HepG2 (cell line): Measurements from ENCODE around the gene KLF9.

Experiments
- CEBPB ChIP-seq: IDR thresholded peaks from 2 replicates; pipeline ENCODE4 v1.6.1; 2011; ENCODE audit warnings: low read depth, low read length, improper control_type of control experiment, borderline replicate concordance
- HNF4A ChIP-seq: sonication (generic); formaldehyde crosslinking; IDR thresholded peaks from 2 replicates; pipeline ENCODE4 v1.4.0; 2020; ENCODE audit warnings: missing genetic modification reagents
- ZIK1 ChIP-seq: sonication (generic); formaldehyde crosslinking; IDR thresholded peaks from 2 replicates; pipeline ENCODE4 v1.5.0; 2020; ENCODE audit warnings: mild to moderate bottlenecking, low read depth, missing genetic modification reagents, borderline replicate concordance

GRCh38 chr9:70411121-70411929, 3.1 kb downstream of the KLF9 start:
- TF ChIP-seq HNF4A (CRISPR knock-in tag): no peak
- no peak for TF ChIP-seq CEBPB
- TF ChIP-seq ZIK1 (CRISPR knock-in tag): no peak
